Natural killer cell (primary cell): ENCODE data around the gene GPR42. TPM values are rescaled to one million over a fixed set of nuclear protein-coding genes. Genes with fewer than 3 reads are reported as not detected.

ENCODE experiments used
- ATAC-seq, 3 donors: fragments of 150-1000 bp in 2 of 3; fragments of 200-7000 bp in 1 of 3; cut with Tn5 transposase; 1 replicate in 1 of 3; 2 replicates in 2 of 3; pipeline ENCODE4 v1.10.0; 2021; ENCODE audit warnings: mild to moderate bottlenecking in 2 of 3, moderate library complexity in 2 of 3
- DNase-seq, 2 donors: peaks; one replicate each; pipeline versions ENCODE4 v3.0.0 to v3.0.0-alpha.2; 2013 to 2021; ENCODE audit warnings: mixed read lengths in 1 of 2
- H3K27ac ChIP-seq: one replicate; pipeline ENCODE4 v1.5.1; 2013; ENCODE audit warnings: mild to moderate bottlenecking, low read length
- H3K27me3 ChIP-seq: one replicate; pipeline ENCODE4 v1.6.1; 2013; ENCODE audit warnings: low read length; ENCODE audit not compliant: control insufficient read depth, insufficient read depth
- H3K36me3 ChIP-seq: one replicate; pipeline ENCODE4 v1.6.1; 2013; ENCODE audit warnings: low read length; ENCODE audit not compliant: control insufficient read depth, insufficient read depth
- H3K4me1 ChIP-seq: one replicate; pipeline ENCODE4 v1.6.1; 2013; ENCODE audit warnings: low read length; ENCODE audit not compliant: control insufficient read depth, insufficient read depth
- H3K4me3 ChIP-seq: one replicate; pipeline ENCODE4 v1.5.1; 2013; ENCODE audit warnings: low read length
- H3K9me3 ChIP-seq: one replicate; pipeline ENCODE4 v1.6.1; 2013; ENCODE audit warnings: low read length; ENCODE audit not compliant: control insufficient read depth, insufficient read depth
- H3K27ac Mint-ChIP-seq, 2 donors: one replicate each; pipeline ENCODE4 v1.8.0; 2022; ENCODE audit warnings: mild to moderate bottlenecking in 2 of 2, mixed read lengths in 2 of 2, moderate library complexity in 1 of 2
- H3K27me3 Mint-ChIP-seq, 2 donors: one replicate each; pipeline ENCODE4 v1.8.0; 2022; ENCODE audit warnings: low read depth in 2 of 2, mixed read lengths in 2 of 2
- H3K36me3 Mint-ChIP-seq: one replicate; pipeline ENCODE4 v1.8.0; 2022; ENCODE audit warnings: mixed read lengths
- H3K4me1 Mint-ChIP-seq, 2 donors: one replicate each; pipeline ENCODE4 v1.8.0; 2022; ENCODE audit warnings: mixed read lengths in 2 of 2
- H3K4me3 Mint-ChIP-seq: one replicate; pipeline ENCODE4 v1.8.0; 2022; ENCODE audit warnings: mild to moderate bottlenecking, moderate library complexity, mixed read lengths
- H3K9me3 Mint-ChIP-seq, 2 donors: one replicate each; pipeline ENCODE4 v1.8.0; 2022; ENCODE audit warnings: mixed read lengths in 2 of 2
- WGBS: methylation state at CpG from one replicate; pipeline ENCODE4 v1.1.7; 2013; ENCODE audit warnings: missing lambda C conversion rate; ENCODE audit not compliant: insufficient coverage; 5-methylcytosine and 5-hydroxymethylcytosine counted together
- intact Hi-C: fragments of 100-400 bp; cut with micrococcal nuclease; formaldehyde crosslinking; loops from one replicate; pipeline ENCODE4 v1.14.2; 2022
- total RNA-seq, 4 donors: library from RNA; stranded (reverse); fragments of 120-200 nt in 1 of 4; gene quantifications; one replicate each; pipeline versions ENCODE4 v1.2.3 to v1.2.4, GENCODE V29; 2013 to 2022
- TF ChIP-seq, protein P1 (sequence below): fragments of 200-600 bp; IDR thresholded peaks from one replicate; pipeline ENCODE4 v1.8.0; 2022; ENCODE audit warnings: antibody characterized with exemption

The GPR42 gene
- total RNA-seq, 3 donors from 2014 or later (not counting 1 experiment from before 2014, with no cell fraction given): 0.19 to 1.5 TPM; not detected in 1

DNA sequence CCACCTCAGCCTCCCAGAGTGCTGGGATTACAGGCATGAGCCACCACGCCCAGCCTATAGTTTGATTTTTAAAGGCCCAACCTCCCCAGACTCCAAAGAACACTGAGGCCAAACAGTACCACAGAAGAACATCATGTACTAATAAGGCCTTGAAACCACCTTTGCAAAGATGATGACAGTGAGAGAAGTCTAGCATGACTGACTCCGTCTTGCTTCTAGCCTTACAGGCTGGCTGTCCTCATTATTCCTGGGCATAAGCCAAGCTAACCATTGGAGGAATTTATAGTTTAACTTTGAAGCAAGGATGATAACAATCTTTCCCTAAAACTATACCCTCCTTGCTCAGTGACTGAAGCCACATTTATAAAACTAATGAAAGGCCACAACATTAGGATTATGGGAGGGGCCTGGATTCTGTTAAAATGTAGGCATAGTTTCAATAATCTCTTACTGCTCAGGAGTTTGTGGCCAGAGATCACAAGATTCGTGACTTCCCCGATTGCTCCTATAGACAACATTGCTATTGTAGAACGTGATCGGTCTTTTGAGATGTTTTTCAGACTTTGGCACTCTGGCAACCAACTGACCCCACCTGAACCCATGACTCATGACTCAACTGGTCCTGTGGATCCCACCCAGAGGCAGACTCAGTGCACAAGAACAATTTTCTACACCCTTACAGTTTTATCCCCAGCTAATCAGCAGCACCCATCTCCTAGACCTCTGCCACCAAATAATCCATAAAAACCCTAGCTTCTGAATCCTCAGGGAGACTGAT is 17.6 kb downstream of the GPR42 start:
- H3K9me3 Mint-ChIP-seq: peaks cover 3% of the 10 kb centered on the region in 2 donors
- WGBS: 94% methylated on average over 6 of the region's 6 CpGs
- H3K36me3 ChIP-seq: no peaks in the 10 kb centered on the region
- no peak overlapping the region for H3K27ac Mint-ChIP-seq
- TF ChIP-seq, protein P1, sequence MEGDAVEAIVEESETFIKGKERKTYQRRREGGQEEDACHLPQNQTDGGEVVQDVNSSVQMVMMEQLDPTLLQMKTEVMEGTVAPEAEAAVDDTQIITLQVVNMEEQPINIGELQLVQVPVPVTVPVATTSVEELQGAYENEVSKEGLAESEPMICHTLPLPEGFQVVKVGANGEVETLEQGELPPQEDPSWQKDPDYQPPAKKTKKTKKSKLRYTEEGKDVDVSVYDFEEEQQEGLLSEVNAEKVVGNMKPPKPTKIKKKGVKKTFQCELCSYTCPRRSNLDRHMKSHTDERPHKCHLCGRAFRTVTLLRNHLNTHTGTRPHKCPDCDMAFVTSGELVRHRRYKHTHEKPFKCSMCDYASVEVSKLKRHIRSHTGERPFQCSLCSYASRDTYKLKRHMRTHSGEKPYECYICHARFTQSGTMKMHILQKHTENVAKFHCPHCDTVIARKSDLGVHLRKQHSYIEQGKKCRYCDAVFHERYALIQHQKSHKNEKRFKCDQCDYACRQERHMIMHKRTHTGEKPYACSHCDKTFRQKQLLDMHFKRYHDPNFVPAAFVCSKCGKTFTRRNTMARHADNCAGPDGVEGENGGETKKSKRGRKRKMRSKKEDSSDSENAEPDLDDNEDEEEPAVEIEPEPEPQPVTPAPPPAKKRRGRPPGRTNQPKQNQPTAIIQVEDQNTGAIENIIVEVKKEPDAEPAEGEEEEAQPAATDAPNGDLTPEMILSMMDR: no peak
- peaks cover 8% of the 10 kb centered on the region for H3K36me3 Mint-ChIP-seq
- ATAC-seq: no peak
- H3K4me3 Mint-ChIP-seq: no peak overlapping the region
- peaks cover 0 to 8% of the 10 kb centered on the region in 2 donors for H3K27me3 Mint-ChIP-seq
- no peak overlapping the region for H3K27ac ChIP-seq
- intact Hi-C loops: no loop called here
- H3K4me1 Mint-ChIP-seq: peaks cover 0 to 13% of the 10 kb centered on the region in 2 donors
- no peak for DNase-seq
- no peak overlapping the region for H3K4me3 ChIP-seq
- no peaks in the 10 kb centered on the region for H3K9me3 ChIP-seq
- H3K27me3 ChIP-seq: no peaks in the 10 kb centered on the region
- no peaks in the 10 kb centered on the region for H3K4me1 ChIP-seq

GRCh38 chr19:35389192-35389861 is 18.5 kb downstream of the GPR42 start:
- Histone ChIP-seq H3K36me3 (no peaks in the 10 kb centered on the region), H3K27ac (no peak overlapping the region), H3K27me3 (no peaks in the 10 kb centered on the region), H3K4me1 (no peaks in the 10 kb centered on the region), H3K4me3 (no peak overlapping the region), H3K9me3 (no peaks in the 10 kb centered on the region)
- Mint-ChIP-seq H3K27ac (no peak overlapping the region), H3K27me3 (peaks cover 0 to 8% of the 10 kb centered on the region in 2 donors), H3K36me3 (peaks cover 8% of the 10 kb centered on the region), H3K9me3 (peaks cover 3% of the 10 kb centered on the region in 2 donors), H3K4me3 (no peak overlapping the region), H3K4me1 (peaks cover 0 to 13% of the 10 kb centered on the region in 2 donors)
- DNase-seq (no peak), ATAC-seq (peak in 1 of 3 donors; percentile 26)
- TF ChIP-seq, protein P1: no peak
- WGBS: 70% methylated on average over 6 of the region's 6 CpGs
- intact Hi-C loops: no loop called here

DNA sequence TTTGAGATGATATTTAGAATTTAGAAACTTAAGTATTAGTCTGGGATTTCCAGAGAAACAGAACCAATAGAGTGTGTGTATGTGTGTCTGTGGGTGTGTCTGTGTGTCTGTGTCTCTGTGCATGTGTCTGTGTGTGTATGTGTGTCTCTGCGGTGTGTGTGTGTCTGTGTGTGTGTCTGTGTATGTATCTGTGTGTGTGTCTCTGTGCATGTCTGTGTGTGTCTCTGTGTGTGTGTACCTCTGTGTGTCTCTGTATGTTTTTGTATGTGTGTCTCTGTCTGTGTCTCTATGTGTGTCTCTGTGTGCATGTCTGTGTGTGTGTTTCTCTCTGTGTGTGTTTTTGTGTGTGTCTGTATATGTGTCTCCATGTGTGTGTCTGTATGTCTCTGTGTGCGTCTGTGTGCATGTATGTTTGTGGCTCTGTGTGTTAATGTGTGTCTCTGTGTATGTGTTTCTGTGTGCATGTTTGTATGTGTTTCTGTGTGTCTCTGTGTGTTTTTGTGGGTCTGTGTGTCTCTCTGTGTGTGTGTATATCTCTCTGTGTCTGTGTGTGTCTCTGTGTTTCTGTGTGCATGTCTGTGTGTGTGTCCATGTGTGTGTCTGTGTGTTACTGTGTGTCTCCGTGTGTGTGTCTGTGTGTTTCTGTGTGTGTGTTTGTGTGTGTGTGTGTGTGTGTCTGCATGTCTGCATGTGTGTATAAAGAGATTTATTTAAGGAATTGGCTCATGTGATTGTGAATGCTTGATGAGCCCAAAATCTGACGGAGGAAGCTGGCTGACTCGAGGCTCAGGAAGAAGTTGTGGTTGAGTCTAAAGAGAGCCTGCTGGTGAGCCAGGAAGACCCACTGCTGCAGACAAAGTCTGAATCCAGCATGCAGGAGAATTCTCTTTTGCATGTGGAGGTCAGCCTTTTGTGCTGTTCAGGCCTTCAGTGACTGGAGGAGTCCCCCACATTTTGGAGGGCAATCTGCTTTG is 22.2 kb downstream of the GPR42 start:
- DNase-seq: no peak
- H3K27ac Mint-ChIP-seq: no peak overlapping the region
- no peak for ATAC-seq
- peaks cover 0 to 13% of the 10 kb centered on the region in 2 donors for H3K4me1 Mint-ChIP-seq
- Histone ChIP-seq H3K9me3 (no peaks in the 10 kb centered on the region), H3K27ac (no peak overlapping the region), H3K4me1 (peaks cover 3% of the 10 kb centered on the region), H3K27me3 (no peaks in the 10 kb centered on the region), H3K4me3 (no peak overlapping the region), H3K36me3 (no peaks in the 10 kb centered on the region)
- H3K4me3 Mint-ChIP-seq: no peak overlapping the region
- H3K36me3 Mint-ChIP-seq: no peaks in the 10 kb centered on the region
- TF ChIP-seq, protein P1: no peak
- H3K9me3 Mint-ChIP-seq: no peaks in the 10 kb centered on the region
- intact Hi-C loops: no loop called here
- H3K27me3 Mint-ChIP-seq: peaks cover 0 to 2% of the 10 kb centered on the region in 2 donors
- 54% methylated on average over 5 of the region's 5 CpGs for WGBS
